Endodermal cell (in vitro differentiated cells): Measurements from ENCODE around the gene MICAL3. TPM values are rescaled to one million over a fixed set of nuclear protein-coding genes. Genes with fewer than 3 reads are reported as not detected.

ENCODE experiments used
- DNase-seq: peaks from one replicate; pipeline ENCODE4 v3.0.0-alpha.2; 2017
- H3K27ac ChIP-seq: 2 replicates; pipeline ENCODE4 v1.5.1; 2013; ENCODE audit warnings: mild to moderate bottlenecking, low read depth, low read length, moderate library complexity
- H3K27me3 ChIP-seq: 2 replicates; pipeline ENCODE4 v1.6.1; 2013; ENCODE audit warnings: mild to moderate bottlenecking, low read length, moderate library complexity; ENCODE audit not compliant: insufficient read depth, control insufficient read depth, poor library complexity, severe bottlenecking
- H3K36me3 ChIP-seq: 2 replicates; pipeline ENCODE4 v1.7.0; 2013; ENCODE audit warnings: mild to moderate bottlenecking, low read length, moderate library complexity; ENCODE audit not compliant: control insufficient read depth, insufficient read depth
- H3K4me1 ChIP-seq: one replicate; pipeline ENCODE4 v1.7.0; 2013; ENCODE audit warnings: low read length; ENCODE audit not compliant: control insufficient read depth, insufficient read depth
- H3K4me3 ChIP-seq: 2 replicates; pipeline ENCODE4 v1.5.1; 2013; ENCODE audit warnings: mild to moderate bottlenecking, low read length, moderate library complexity
- H3K9ac ChIP-seq: 2 replicates; pipeline ENCODE4 v1.6.1; 2013; ENCODE audit warnings: mild to moderate bottlenecking, low read length, moderate library complexity; ENCODE audit not compliant: poor library complexity, severe bottlenecking; ENCODE audit errors: extremely low read depth
- H3K9me3 ChIP-seq: 2 replicates; pipeline ENCODE4 v1.6.1; 2013; ENCODE audit warnings: mild to moderate bottlenecking, low read length, moderate library complexity; ENCODE audit not compliant: control insufficient read depth
- H3K27ac Mint-ChIP-seq: 2 replicates; pipeline ENCODE4 v1.8.0; 2020; ENCODE audit warnings: mixed read lengths
- H3K27me3 Mint-ChIP-seq: 2 replicates; pipeline ENCODE4 v1.8.0; 2021; ENCODE audit warnings: mild to moderate bottlenecking, mixed read lengths; ENCODE audit not compliant: insufficient read depth
- H3K36me3 Mint-ChIP-seq: 2 replicates; pipeline ENCODE4 v1.8.0; 2020; ENCODE audit warnings: low read depth, mixed read lengths
- H3K4me1 Mint-ChIP-seq: 2 replicates; pipeline ENCODE4 v1.8.0; 2020; ENCODE audit warnings: mixed read lengths
- H3K4me3 Mint-ChIP-seq: 2 replicates; pipeline ENCODE4 v1.8.0; 2020; ENCODE audit warnings: mild to moderate bottlenecking, moderate library complexity, mixed read lengths
- H3K9me3 Mint-ChIP-seq: 2 replicates; pipeline ENCODE4 v1.8.0; 2020; ENCODE audit warnings: mild to moderate bottlenecking, mixed read lengths
- WGBS, 2 experiments: methylation state at CpG; one replicate each; pipeline versions ENCODE4 v1.1.5 to v1.1.7; 2013; ENCODE audit warnings: missing lambda C conversion rate in 2 of 2, mixed read lengths in 1 of 2; ENCODE audit not compliant: insufficient coverage in 1 of 2, insufficient read length in 1 of 2; 5-methylcytosine and 5-hydroxymethylcytosine counted together
- microRNA-seq: library from miRNA; unstranded; fragments of <30 nt; microRNA quantifications from one replicate; pipeline ENCODE4 v1.2.0, GENCODE V29; 2020; ENCODE audit warnings: borderline microRNAs expressed
- total RNA-seq, 2 donors: library from RNA; stranded (reverse); fragmentation: NEBNext Ultra II Directional in 1 of 2; extraction: Animal tissue kit (Norgen Biotek cat#: 25700) in 1 of 2; gene quantifications; 2 replicates in 1 of 2; 3 replicates in 1 of 2; pipeline ENCODE4 v1.2.1, GENCODE V29; 2021
- TF ChIP-seq, protein P1 (sequence below): fragments of 200-600 bp; sonication (generic); conservative IDR thresholded peaks from 2 replicates; pipeline ENCODE4 v1.5.0; 2021; ENCODE audit warnings: antibody characterized with exemption, mild to moderate bottlenecking

Gene MICAL3
- total RNA-seq, 2 donors from 2014 or later, result 42.8 to 48.1 TPM

DNA sequence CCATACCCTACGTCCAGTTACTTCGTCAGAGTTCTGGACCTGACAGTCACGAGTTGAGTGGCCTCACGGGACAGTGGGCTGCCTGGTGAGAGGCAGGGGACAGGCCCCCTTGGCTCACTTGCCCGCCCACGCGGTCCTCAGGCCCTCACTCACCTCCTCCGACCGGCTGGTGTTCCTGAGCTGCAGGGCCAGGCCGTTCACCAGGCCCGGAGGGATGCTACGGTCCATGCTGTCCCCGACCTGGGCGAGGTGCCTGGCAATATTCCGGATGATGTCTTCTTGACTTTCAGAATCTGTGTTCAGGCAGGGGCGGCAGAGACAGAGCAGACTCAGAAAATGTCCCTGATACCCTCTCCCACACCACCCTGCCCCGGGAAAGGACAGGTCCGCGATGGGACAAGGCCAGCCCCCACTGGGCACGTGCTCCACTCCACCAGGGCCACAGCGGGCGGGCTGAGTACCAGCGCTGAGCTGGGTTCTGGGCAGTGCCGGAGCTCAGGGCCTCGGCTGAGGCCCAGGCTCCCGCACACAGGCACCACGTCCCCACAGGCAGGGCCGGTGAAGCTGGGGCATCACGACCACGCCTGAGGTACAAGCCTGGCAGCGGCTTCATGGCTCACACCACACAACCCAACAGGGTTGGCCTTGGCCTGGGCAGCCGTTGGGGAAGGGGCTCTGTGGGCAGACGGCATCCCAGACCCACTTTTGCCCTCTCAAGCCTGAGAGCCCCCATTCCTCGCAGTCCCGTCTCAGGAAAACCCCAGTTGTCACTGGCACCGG, 285.0 kb downstream of the MICAL3 start:
- TF ChIP-seq, protein P1, sequence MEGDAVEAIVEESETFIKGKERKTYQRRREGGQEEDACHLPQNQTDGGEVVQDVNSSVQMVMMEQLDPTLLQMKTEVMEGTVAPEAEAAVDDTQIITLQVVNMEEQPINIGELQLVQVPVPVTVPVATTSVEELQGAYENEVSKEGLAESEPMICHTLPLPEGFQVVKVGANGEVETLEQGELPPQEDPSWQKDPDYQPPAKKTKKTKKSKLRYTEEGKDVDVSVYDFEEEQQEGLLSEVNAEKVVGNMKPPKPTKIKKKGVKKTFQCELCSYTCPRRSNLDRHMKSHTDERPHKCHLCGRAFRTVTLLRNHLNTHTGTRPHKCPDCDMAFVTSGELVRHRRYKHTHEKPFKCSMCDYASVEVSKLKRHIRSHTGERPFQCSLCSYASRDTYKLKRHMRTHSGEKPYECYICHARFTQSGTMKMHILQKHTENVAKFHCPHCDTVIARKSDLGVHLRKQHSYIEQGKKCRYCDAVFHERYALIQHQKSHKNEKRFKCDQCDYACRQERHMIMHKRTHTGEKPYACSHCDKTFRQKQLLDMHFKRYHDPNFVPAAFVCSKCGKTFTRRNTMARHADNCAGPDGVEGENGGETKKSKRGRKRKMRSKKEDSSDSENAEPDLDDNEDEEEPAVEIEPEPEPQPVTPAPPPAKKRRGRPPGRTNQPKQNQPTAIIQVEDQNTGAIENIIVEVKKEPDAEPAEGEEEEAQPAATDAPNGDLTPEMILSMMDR, result no peak
- H3K27ac ChIP-seq, result no peak overlapping the region
- no peaks in the 10 kb centered on the region for H3K27me3 ChIP-seq
- no peaks in the 10 kb centered on the region for H3K4me1 ChIP-seq
- H3K9me3 ChIP-seq, result no peaks in the 10 kb centered on the region
- peaks cover 10% of the 10 kb centered on the region for H3K36me3 Mint-ChIP-seq
- H3K4me1 Mint-ChIP-seq, result peaks cover 8% of the 10 kb centered on the region
- WGBS, 2 experiments, result 92 to 93% methylated on average over 24 to 36 of the region's 36 CpGs
- no peaks in the 10 kb centered on the region for H3K27me3 Mint-ChIP-seq
- H3K4me3 Mint-ChIP-seq, result no peak overlapping the region
- H3K4me3 ChIP-seq, result no peak overlapping the region
- H3K9me3 Mint-ChIP-seq, result no peaks in the 10 kb centered on the region
- H3K27ac Mint-ChIP-seq, result no peak overlapping the region
- peaks cover under 1% of the 10 kb centered on the region for H3K36me3 ChIP-seq
- DNase-seq, result no peak
- H3K9ac ChIP-seq, result no peak overlapping the region

- Histone ChIP-seq H3K27me3 (no peaks in the 10 kb centered on the region), H3K27ac (no peak overlapping the region), H3K4me3 (no peak overlapping the region), H3K36me3 (peaks cover 8% of the 10 kb centered on the region), H3K9ac (no peak overlapping the region), H3K4me1 (no peaks in the 10 kb centered on the region), H3K9me3 (no peaks in the 10 kb centered on the region)
- Mint-ChIP-seq H3K4me1 (peaks cover 6% of the 10 kb centered on the region), H3K4me3 (no peak overlapping the region), H3K27me3 (no peaks in the 10 kb centered on the region), H3K9me3 (no peaks in the 10 kb centered on the region), H3K27ac (no peak overlapping the region), H3K36me3 (peaks cover 15% of the 10 kb centered on the region)
- 93 to 94% methylated on average over 13 to 21 of the region's 21 CpGs for WGBS, 2 experiments
- no peak for DNase-seq
- TF ChIP-seq, protein P1, result no peak
Observed at GRCh38 chr22:17738386-17739128, 285.8 kb downstream of the MICAL3 start.

Small RNA genes within 50 kb of the gene (microRNA-seq; reads per million reads assigned to microRNA genes)
- gene MIR3198-1 (not detected), gene MIR648 (not detected)

Other genes starting within 250 kb of the MICAL3 start
- gene PEX26, start 53.4 kb upstream of the MICAL3 start, total RNA-seq, result 10 to 100 TPM; 43.1 to 45.7 TPM
- gene TUBA8, start 86.2 kb upstream of the MICAL3 start, total RNA-seq, result under 1 TPM; 0.58 to 0.66 TPM
- gene USP18, start 125.6 kb upstream of the MICAL3 start, total RNA-seq, result 1 to 10 TPM; 1.3 to 1.9 TPM